Dedifferentiated amniotic fluid mesenchymal stem cell (primary cell): ENCODE results near the gene RPL22.
A peak's percentile ranks its signal among the peaks of the same experiment; 100 is the strongest.

ENCODE experiments used
- DNase-seq: peaks from one replicate; pipeline ENCODE4 v3.0.0-alpha.2; 2016; ENCODE audit errors: extremely low spot score

RPL22 gene

DNA sequence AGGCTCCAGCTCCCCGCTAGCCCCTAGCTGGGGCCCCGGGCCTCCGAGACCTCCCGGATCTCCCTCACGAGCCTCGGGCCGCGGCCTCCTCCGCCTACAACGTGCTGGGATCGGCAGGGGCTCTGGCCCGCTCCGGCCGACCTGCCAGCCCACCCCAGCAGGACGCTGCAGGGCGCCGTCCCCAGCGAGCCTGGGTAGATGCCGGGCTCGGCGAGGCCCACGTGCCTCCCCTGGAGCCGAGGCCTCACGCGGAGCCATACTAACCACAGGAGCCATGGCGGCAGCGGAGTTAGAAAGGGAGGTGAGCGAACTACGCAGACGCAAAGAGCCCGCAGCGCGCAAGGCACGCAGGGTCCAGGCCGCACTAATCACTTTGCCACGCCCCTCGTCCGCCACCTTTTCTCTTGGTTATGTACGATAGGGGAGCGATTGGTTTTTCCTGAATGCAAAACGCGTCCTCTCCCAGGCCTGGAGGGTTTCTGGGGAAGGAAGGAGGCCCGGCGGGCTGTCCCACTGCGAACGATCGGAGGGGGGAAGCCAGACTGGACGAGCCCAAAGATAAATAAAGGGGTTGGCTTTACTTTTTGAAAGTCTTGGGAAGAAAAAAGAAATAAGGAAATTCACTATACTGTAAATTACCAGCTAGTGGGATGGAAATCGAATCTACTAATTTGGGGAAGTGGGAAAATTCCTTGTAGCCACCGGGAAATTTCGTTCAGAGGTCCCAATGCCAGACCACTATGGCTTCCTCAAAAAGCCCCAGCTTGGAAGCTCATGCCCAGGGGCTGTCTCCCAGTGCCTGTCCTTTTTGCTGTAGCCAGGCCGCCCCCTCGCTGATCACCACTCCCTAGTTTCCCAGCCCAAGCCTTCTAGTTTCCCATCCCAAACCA, at the start of gene RPL22:
Gene RPL22, minus strand, starts transcription at position 298 of the 890 bp plus-strand sequence. Its CDS starts 22 bp downstream, at position 276.
- DNase-seq: peak; percentile 100

DNA sequence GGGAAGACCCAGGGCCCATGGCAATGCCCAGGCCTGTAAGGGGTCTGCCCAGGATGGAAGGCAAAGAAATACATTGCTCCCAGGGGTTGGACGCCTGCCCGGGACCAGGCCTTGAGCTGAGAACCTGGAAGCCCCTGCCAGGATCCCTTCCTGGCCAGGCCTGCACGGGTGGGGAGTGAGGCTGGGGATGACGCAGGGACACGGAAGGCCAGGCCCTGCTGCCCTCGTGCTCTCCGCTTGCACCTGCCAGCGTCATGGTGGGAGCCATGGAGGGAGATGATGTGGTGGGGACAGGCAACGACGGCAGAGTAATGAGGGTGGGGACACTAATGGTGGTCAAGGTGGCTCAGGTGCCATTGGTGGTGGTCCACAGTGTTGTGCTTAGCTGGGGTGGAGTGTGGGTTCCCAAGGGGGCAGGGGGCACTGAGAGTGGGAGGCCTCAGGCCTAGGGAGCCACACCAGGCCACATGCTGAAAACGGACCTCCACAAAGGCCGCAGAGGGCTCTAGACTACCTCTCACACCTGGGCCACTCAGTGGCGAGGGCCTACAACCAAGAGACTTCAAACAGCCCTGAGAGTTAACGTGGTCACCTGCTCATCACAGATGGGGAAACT, 48.9 kb upstream of the RPL22 start:
- no peak for DNase-seq

DNA sequence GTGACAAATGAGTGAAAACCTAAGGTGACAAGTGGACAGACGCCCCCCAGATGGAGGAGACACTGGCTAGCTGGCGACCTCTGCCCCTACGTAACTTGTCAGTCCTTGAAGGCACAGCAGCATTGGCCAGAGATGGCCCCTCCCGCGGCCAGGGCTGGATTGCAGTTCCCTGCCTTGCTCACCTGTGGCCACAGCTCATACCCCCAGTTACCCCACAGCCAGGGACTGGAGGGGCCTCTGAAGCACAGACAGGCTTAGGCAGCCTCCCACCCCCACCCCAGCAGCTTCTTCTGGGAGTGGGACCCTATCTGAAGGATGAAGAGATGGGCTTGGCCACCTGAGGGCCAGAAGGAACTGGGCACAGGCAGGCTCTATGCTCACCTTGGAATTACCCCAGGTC, 48.3 kb upstream of the RPL22 start:
- DNase-seq: no peak

DNA sequence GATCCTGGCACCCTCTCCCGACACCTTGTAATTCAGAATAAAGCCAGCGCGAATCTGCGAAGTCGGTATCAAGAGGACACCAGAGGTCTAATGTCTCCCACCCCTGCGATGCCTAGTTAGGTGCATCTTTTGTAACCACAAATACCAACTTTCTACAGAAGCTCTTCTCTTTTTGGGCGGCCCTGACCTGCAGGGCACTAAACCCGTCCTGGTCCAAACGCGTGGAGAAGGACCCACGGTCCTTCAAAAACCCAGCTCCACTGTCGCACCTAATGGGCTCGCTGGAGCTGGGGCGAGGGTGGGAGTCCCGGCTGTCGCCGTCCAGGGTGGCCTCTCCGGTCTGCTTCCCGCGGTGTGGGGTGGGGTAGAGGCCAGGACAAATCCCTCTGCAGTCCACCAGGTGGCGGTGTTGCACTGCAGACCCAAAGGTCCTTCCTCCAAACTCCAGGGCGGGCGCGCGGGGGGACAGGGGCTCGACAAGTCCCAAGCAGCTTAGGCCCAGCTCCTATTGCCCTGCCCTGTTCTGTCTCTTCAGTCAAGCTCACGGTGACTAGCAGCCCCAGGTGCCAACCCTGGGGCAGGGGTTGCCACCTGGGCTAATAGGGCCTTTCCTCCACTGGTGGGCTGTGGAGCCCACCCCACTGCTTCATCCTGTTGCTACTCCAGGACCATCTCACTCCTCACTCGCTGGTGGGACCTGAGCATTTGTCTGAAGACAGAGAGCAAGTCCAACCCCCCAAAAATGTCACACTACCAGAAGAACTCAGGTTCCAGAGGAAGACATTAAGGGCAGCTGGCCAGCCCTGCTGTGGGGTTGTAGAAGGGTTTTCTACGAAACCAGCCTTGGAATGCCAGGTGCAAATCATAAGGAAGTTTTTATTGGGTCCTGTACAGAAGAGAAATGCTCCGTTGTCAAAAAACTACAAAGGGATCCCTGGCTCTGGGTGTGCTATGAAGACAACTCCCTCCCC, 47.4 kb upstream of the RPL22 start:
- peak; percentile 58 for DNase-seq

DNA sequence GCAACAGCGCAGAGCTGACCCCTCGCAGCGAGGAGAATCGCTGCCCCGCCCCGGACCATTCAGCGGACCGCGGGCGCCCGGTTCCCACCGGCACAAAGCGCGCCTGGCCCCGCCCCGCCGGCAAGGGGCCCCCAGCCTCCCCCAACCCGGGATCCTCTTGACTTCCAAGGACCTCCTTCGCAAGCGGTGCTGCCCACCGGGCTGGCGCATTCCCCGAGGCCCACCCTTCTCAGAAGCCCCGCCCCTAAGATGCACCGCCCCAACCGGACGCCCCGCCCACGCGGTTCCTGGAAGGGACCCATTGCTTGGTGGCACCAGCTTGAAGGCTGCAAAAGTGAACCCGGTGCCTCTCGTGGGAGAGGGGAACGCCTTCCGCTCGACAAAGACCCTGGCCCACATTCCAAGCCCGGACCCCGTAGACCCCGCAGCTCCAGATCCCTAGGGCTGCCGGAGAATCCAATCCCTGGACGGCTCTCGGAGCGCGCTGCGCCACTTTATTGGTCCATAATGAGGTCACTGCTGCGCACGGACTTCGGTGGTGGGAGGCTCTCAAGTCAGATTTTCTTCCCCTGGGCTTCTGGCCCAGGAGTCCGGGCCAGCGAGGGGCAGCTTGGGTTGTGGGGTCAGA, 46.6 kb upstream of the RPL22 start:
- no peak for DNase-seq

DNA sequence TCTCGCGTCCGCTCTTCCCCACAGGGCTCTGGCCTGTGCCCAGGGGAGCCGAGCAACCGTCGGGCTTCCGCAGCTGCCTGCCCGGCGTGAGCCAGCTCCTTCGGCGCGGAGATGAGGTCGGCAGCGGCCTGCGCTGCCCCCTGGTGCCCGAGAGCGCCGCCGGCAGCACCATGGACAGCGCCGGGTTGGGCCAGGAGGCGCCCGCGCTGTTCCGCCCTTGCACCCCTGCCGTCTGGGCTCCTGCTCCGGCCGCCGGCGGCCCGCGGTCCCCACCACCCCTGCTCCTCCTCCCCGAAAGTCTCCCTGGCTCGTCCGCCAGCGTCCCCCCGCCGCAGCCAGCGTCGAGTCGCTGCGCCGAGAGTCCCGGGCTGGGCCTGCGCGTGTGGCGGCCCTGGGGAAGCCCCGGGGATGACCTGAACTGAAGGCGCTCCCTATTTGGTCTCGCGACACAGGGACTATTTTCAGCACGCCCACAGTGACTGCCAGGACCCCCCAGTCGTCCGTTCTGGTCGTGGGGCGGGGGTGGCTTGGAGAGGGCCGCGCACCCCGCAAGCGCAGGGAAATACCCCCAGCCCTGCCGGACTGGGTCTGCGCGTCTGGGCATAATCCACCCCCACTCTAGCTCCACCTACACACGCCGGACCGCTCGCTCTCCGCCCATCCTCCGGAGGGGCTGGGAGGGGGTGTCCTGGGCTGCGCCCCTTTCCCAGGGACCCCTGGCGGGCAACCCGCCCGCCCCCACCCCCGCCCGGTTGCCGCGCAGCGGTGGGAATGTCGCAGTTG, 45.9 kb upstream of the RPL22 start:
- peak; percentile 59 for DNase-seq

DNA sequence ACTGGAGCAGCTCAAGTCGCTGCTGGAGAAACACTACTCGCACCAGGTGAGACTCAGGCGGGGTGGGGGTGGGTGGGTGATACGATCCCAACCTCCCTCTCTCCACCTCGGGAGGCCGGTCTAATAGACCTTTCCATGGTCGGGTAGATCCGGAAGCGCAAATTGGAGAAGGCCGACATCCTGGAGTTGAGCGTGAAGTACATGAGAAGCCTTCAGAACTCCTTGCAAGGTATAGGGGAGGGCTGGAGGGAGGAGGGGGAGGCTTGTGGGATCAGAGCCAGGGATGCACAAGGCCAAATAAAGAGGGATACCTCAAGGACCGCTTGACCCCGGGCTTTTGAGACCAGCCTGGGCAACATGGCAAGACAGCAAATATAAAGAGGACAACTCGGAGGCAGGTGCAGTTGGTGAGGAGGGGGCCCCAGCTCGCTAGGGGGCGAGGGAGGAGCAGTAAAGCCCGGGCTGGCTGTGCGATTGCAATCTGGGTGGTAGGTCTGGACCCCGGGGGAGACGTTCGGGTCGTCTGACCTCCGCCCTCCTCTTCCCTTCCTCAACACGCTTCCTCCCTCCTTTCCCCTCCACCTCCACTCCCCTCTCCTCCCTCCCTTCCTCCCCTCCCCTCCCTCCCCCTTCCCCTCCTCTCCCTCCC, 45.1 kb upstream of the RPL22 start:
- no peak for DNase-seq

DNA sequence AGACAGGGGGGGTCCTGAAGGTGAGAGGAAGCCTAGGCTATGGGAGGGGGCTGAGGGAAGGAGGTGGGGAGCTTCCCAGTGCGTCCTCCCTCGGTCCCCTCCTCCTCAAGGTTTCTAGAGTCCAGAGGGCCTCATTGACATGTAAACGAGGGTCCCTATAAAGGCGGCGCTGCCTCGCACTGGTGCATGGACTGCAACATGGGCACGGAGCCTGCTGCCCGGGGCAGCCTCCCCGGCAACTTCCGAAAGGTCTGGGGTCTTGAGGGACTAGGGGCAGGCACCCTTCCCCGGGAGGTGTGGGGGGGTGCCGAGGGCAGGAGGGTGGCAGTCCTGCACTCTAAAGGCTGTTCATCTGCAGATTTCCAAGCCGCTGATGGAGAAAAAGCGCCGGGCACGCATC, 44.6 kb upstream of the RPL22 start, which contains the start of gene HES3:
Gene HES3, plus strand, starts transcription at position 187 of the 400 bp plus-strand sequence. Its CDS starts 187 bp downstream, at position 374.
- no peak for DNase-seq

DNA sequence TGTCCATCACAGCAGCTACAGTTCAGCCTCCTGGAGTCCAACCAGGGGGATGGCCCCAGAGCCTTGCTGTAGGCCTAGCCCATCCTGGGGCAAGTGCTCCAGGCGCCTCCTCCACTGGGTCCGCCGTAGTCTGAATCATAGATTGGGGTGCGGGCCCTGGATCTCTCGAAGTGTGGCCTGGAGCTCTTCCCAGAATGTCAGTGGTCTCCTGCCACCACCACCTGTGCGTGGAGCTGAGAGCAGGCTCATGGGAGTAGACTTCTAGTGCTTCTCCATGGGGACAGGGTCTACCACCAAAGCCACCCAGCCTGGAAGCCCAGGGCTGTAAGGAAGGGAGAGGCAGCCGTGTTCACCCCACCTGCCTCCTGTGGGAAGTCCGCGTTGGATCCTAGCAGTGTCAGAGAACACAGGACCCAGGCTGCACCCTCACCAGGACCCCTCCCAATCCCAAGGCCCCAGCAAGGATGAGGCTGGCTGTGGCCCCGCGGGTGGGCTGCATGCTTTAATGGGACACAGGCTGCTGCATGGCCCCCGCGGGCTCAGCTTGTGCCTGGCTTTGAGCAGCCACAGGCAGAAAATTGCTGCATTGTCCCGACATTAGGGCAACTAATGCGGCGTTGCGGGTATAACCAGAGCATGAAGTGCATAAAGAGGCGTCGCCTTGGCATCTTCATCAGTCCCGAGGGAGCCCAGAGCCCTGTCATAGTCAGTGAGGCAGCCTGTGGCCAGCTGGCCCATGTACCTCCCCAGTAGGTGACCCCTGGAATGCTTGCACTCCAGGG, 43.8 kb upstream of the RPL22 start:
- no peak for DNase-seq

DNA sequence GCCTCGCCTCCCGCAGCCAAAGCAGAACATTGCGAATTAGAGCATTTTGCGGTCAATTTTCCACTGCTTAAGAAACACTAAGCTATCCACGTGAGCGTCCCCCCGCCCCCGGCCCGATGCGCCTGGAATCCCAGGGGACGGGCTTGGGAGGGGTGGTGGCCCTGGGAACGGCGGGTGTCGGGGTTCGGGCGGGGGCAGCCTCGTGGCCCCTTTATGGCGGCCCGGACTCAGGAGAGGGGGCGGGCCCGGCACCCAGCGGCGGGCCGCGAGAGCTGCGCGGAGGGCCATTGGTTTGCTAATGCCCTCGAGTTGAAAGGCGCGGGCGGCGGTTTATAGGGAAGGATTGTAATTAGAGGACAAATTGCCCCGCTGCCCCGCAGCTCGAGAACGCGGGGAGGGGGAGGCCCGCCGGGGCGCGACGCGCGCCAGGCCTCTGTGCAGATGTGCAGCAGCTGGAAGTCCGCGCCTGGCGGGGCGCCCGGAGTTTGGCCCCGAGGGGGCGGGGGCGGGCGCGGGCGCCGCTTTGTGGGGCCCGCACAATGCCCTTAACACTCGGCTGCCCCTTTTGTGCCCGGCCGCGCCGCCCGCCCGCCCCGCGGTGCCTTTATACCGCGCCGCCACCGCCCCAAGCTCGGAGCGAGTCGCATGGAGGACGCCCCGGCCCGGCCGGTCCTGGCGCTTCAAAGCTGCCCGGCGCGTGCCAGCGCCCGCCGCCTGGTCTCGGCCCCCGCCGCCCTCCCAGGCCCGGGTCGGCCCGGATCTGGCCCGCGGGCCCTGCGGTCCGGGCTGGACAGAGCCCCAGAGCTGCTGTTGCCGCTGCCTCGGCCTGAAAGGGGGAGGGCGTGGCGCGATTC, 42.7 kb upstream of the RPL22 start:
- no peak for DNase-seq

DNA sequence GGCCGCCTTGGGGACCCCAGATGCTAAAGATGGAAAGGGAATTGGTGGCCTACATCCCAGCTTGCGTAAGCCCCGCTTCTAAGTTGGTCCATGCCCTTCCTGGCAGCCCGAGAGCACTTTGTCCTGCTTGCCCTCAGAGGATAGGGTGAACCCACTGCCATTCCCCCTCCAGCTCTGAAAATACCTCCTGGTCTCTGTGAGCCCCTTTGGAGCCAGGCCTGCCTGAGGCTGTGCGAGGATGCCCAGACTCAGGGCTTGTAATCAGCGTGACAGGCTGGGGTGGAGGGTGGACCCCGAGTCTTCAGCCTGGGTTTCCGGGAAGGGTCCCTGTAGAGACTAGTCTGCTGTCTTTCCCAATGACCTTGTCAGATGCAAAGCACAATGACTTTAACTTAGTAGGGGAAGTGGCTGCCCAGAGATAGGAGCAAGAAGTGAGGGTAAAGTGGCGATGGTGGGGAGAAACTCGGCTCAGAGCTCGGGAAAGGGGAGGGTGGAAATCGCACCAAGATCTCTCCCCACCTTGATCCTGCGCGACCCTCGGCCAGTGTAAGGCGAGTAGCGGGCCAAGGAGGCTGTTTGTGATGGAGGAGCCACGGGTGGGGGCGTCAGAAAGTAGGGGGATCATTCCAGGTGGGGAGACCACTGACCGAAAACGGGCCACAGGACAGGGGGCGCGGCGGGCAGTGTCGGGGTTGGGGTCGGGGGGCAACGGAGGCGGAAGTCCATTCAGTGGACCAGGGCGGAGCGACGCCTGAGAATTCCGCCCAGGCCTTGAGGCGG, 41.9 kb upstream of the RPL22 start:
- no peak for DNase-seq

DNA sequence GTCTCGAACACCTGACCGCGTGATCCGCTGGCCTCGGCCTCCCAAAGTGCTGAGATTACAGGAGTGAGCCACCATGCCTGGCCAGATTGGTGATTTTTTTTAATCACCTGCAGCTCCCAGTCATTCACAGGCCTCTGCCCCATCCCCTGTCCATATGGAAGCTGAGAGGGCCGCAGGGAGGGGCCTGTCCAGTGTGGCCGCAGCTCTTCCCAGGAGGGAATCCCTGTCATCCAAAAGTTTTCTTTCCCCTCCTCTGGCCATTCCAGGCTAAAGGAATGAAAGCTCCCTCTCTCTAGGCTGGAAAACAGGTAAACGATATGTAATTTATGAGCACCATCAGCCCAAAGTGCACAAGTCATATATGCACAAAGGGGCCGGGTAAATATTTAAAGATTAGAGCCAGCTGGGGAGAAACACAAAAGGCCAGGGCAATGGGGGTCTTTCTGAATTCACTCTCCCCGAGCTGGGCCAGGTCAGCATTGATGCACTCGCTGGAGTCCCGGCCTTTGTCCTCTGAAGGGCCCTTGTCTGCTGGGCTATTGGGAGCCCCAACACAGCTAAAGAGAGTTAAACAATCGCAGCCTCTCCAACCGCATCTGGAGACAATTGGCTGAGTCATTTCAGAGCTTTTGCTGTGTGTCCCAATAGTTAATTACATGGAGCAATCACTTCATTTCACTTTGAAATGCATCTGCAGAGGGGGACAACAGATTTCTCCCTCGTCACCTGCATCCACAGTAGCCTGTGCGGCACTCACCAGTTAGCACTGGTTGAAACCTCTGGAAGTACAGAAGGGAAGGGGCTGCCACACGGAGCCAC, 40.8 kb upstream of the RPL22 start:
- peak; percentile 37 for DNase-seq

DNA sequence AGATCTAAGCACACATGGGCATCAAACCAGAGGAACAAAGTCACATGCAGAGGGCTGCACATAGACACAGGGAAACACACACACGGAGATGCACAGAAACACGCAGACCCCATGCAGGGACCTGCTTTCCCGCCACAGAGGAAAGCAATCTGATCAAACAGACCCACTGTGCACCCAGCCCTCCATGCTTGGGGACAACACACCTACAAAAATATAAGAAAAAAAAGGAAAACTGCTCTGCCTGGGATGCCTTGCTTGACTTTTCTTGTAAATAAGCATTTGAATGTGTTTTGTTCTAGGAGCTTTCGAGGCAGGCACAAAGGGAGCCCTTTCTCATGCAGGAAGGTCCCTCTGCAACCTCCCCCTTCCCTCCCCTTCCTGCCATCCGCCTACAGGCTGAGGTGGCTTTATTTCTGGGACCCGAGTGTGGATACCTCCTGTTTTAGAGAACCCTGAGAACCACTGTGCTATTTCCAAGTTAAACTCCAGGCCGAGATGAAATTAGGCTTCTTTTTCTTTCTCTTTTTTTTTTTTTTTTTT, 39.9 kb upstream of the RPL22 start:
- no peak for DNase-seq

DNA sequence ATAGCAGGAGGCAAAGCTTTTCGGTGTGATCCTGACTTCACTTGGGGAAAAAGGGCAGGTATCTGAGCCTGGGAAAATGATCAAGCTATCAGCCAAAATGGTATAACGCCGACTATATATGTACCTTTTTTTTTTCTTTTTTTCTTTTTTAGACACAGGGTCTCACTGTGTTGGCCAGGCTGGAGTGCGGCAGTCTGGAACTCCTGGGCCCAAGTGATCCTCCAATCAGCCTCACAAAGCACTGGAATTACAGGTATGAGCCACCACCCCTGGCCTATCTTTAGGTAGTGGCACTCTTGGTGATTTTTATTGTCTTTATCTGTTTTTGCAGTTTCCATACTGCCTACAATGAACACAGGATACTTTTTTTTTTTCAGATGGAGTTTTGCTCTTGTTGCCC, 37.7 kb upstream of the RPL22 start:
- no peak for DNase-seq

DNA sequence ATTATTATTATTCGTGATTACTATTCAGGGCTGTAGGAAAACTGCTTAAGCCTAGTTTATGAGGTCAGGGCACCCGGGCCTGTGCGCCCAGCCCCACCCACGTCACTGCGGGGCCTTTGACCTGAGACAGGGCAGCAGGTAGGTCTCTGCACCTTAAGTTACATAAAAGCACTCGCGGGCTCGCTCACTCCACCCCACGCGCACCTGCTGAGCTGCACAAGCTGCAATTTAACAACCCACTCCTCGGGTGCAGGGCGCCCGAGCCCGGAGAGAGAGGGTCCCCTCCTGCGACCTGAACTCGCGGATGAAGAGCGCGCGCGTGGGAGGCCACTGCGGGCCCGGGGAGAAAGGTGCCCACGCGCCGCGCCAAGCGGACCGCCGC, 35.9 kb upstream of the RPL22 start:
- no peak for DNase-seq

DNA sequence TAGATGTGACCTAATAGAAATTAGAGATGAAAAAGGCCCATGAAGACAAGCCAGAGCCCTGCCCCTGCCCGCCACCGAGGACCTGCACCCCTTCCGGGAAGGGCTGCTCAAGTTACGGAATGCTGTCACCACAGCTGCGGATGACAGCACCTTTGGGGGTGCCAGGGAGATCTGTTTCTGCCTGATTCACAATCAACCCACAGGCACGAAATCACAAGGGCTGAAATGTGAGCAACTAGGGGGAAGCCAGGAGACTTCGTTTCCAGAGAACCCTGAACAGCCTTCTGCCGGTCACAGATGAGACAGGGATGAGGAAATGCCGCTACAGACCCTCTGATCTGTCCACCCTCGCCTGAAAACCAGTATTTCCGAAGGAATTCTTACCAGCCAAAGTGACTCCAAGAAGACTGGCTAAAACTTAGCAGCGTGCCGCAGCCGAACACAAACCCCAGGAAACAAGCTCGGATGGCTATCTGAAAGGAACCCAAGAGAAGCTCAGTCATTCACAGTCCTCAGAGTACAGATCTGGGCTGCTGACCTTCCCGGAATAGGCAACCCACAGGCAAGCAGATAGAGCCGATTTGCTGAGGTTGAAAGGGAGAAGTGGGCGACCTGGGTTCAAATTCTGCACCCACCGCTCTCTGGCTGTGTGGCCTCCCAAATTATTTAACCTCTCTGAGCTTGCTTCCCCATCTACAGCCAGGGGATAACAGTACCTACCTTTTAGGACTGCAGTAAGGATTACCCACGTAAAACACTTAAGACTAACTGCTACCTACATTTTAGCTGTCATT, 35.3 kb upstream of the RPL22 start:
- DNase-seq: no peak
